AG10803 (cell line): ENCODE results near the gene TNPO1.

Source experiments
- DNase-seq: peaks from one replicate; pipeline ENCODE4 v3.0.0; 2010; ENCODE audit warnings: low read depth
- H3K4me3 ChIP-seq: 2 replicates; pipeline ENCODE4 v1.5.1; 2011; ENCODE audit warnings: mild to moderate bottlenecking, low read length, control low read depth
- CTCF ChIP-seq: conservative IDR thresholded peaks from 2 replicates; pipeline ENCODE4 v1.5.1; 2011; ENCODE audit warnings: mild to moderate bottlenecking, low read length, control low read depth, inconsistent platforms

Gene TNPO1

GRCh38 chr5:72878854-72879253 is 62.4 kb downstream of the TNPO1 start:
- DNase-seq, result no peak
- no peak for TF ChIP-seq CTCF
- no peak overlapping the region for H3K4me3 ChIP-seq

- no peak for TF ChIP-seq CTCF
- no peak overlapping the region for H3K4me3 ChIP-seq
- no peak for DNase-seq
Observed at GRCh38 chr5:72882989-72883388, 66.5 kb downstream of the TNPO1 start.

- H3K4me3 ChIP-seq, result no peak overlapping the region
- DNase-seq, result no peak
- TF ChIP-seq CTCF, result no peak
Observed at GRCh38 chr5:72883850-72884249, 67.4 kb downstream of the TNPO1 start.

GRCh38 chr5:72884892-72885291 is 68.4 kb downstream of the TNPO1 start:
- TF ChIP-seq CTCF, result no peak
- DNase-seq, result no peak
- no peak overlapping the region for H3K4me3 ChIP-seq

GRCh38 chr5:72885824-72886223 is 69.4 kb downstream of the TNPO1 start:
- H3K4me3 ChIP-seq, result no peak overlapping the region
- no peak for DNase-seq
- no peak for TF ChIP-seq CTCF

GRCh38 chr5:72888595-72888994 is 72.1 kb downstream of the TNPO1 start:
- TF ChIP-seq CTCF, result no peak
- no peak for DNase-seq
- no peak overlapping the region for H3K4me3 ChIP-seq

GRCh38 chr5:72889324-72889723 is 72.9 kb downstream of the TNPO1 start:
- no peak for TF ChIP-seq CTCF
- H3K4me3 ChIP-seq, result no peak overlapping the region
- DNase-seq, result no peak
